ENCODE results near the gene AADACL4. TPM values are rescaled to one million over a fixed set of nuclear protein-coding genes. Genes with fewer than 3 reads are reported as not detected.
A peak's percentile ranks its signal among the peaks of the same experiment; 100 is the strongest.

The AADACL4 gene
- total RNA-seq, 1 donor from 2014 or later: not detected

GRCh38 chr1:12597792-12598191, 46.1 kb upstream of the AADACL4 start:
- Histone ChIP-seq H3K4me3 (no peak overlapping the region), H3K36me3 (no peaks in the 10 kb centered on the region), H3K9me3 (replicated peaks) (no peaks in the 10 kb centered on the region), H3K27ac (replicated peaks) (peak overlapping the region; percentile 93), H3K27me3 (ENCODE audit: low read depth) (no peaks in the 10 kb centered on the region), H3K4me1 (peaks cover 100% of the 10 kb centered on the region)
- TF ChIP-seq, protein P1, sequence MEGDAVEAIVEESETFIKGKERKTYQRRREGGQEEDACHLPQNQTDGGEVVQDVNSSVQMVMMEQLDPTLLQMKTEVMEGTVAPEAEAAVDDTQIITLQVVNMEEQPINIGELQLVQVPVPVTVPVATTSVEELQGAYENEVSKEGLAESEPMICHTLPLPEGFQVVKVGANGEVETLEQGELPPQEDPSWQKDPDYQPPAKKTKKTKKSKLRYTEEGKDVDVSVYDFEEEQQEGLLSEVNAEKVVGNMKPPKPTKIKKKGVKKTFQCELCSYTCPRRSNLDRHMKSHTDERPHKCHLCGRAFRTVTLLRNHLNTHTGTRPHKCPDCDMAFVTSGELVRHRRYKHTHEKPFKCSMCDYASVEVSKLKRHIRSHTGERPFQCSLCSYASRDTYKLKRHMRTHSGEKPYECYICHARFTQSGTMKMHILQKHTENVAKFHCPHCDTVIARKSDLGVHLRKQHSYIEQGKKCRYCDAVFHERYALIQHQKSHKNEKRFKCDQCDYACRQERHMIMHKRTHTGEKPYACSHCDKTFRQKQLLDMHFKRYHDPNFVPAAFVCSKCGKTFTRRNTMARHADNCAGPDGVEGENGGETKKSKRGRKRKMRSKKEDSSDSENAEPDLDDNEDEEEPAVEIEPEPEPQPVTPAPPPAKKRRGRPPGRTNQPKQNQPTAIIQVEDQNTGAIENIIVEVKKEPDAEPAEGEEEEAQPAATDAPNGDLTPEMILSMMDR (IDR thresholded peaks at IDR 0.05; ENCODE audit: borderline replicate concordance): no peak
- intact Hi-C loops (cut with micrococcal nuclease): no loop called here
- peak; percentile 77 for DNase-seq

- Histone ChIP-seq H3K27me3 (ENCODE audit: low read depth) (no peaks in the 10 kb centered on the region), H3K9me3 (replicated peaks) (no peaks in the 10 kb centered on the region), H3K27ac (replicated peaks) (peak overlapping the region; percentile 93), H3K36me3 (no peaks in the 10 kb centered on the region), H3K4me1 (peaks cover 100% of the 10 kb centered on the region), H3K4me3 (no peak overlapping the region)
- intact Hi-C loops (cut with micrococcal nuclease): no loop called here
- DNase-seq: no peak
- TF ChIP-seq, protein P1 (IDR thresholded peaks at IDR 0.05; ENCODE audit: borderline replicate concordance): no peak
Measured at GRCh38 chr1:12598974-12599373, 44.9 kb upstream of the AADACL4 start.

DNA sequence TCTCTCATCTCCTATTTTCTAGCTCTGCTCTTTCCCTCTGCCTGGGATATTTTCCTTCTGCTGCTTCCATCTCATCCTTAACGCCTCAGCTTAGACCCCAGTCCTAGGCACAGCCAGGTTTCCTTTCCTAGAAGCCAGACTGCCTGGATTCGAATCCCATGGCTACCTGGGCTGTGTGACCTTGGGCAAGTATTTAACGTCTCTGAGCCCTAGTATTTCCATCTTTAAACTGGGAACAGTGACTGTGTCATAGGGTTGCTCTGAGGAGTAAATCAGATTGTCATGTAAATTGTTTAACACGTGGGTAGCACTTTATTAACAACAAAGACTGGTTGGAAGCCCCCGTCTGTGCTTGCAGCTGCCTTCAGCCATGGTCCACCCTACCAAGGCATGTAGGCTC, 44.2 kb upstream of the AADACL4 start:
- H3K36me3 ChIP-seq: no peaks in the 10 kb centered on the region
- no peaks in the 10 kb centered on the region for H3K9me3 ChIP-seq (replicated peaks)
- no peak for DNase-seq
- no peaks in the 10 kb centered on the region for H3K27me3 ChIP-seq (ENCODE audit: low read depth)
- H3K4me3 ChIP-seq: no peak overlapping the region
- intact Hi-C loops (cut with micrococcal nuclease): loop anchor here (2.0 kb wide), 1 partner anchor 15 kb away; no protein-coding TSS in a partner anchor
- H3K4me1 ChIP-seq: peaks cover 100% of the 10 kb centered on the region
- TF ChIP-seq, protein P1 (IDR thresholded peaks at IDR 0.05; ENCODE audit: borderline replicate concordance): no peak
- H3K27ac ChIP-seq (replicated peaks): peak overlapping the region; percentile 93

DNA sequence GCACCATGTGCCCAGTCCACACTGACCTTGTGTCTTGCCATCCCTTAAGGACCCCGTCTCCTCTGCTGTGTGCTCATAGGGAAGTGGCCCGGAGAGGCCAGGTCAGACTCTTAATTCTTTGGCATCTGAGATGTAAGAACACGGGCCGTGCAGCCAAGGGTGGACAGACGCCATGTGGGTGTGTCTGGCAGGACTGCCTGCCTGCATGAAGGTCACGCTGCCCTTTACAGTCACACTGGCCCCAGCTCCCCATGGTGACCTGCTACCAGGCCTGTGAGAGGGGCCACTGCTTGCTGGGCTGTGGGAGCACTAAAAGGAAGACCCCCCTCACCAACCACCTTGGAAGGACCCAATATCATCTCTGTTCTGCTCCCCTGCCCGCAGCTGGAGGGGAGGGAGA, 43.5 kb upstream of the AADACL4 start:
- Histone ChIP-seq H3K36me3 (no peaks in the 10 kb centered on the region), H3K4me3 (no peak overlapping the region), H3K4me1 (peaks cover 100% of the 10 kb centered on the region), H3K27me3 (ENCODE audit: low read depth) (no peaks in the 10 kb centered on the region), H3K9me3 (replicated peaks) (no peaks in the 10 kb centered on the region), H3K27ac (replicated peaks) (peak overlapping the region; percentile 93)
- TF ChIP-seq, protein P1 (IDR thresholded peaks at IDR 0.05; ENCODE audit: borderline replicate concordance): no peak
- peak; percentile 84 for DNase-seq
- intact Hi-C loops (cut with micrococcal nuclease): loop anchor here (2.0 kb wide), 1 partner anchor 14 kb away; no protein-coding TSS in a partner anchor

GRCh38 chr1:12600880-12601633, 42.8 kb upstream of the AADACL4 start:
- H3K27me3 ChIP-seq (ENCODE audit: low read depth): no peaks in the 10 kb centered on the region
- TF ChIP-seq, protein P1 (IDR thresholded peaks at IDR 0.05; ENCODE audit: borderline replicate concordance): peak; percentile 58
- H3K9me3 ChIP-seq (replicated peaks): no peaks in the 10 kb centered on the region
- H3K4me3 ChIP-seq: no peak overlapping the region
- peaks cover 94% of the 10 kb centered on the region for H3K4me1 ChIP-seq
- H3K27ac ChIP-seq (replicated peaks): peak overlapping the region; percentile 93
- intact Hi-C loops (cut with micrococcal nuclease): loop anchor here (2.0 kb wide), 1 partner anchor 14 kb away; no protein-coding TSS in a partner anchor
- no peaks in the 10 kb centered on the region for H3K36me3 ChIP-seq
- no peak for DNase-seq

Data from left ventricle myocardium inferior (tissue), 1 donor.